ENCODE measurements around the gene C1S. TPM values are rescaled to one million over a fixed set of nuclear protein-coding genes. Genes with fewer than 3 reads are reported as not detected.
"Not testable (repeated sequence)": the region's sequence is repeated elsewhere in the genome, so short reads cannot be mapped to it uniquely, and the experiment has no call there.

The C1S gene
- total and polyA plus RNA-seq, 2 of the 4 experiments (the other 2 are of a cell fraction), result 49.6 to 85.4 TPM

DNA sequence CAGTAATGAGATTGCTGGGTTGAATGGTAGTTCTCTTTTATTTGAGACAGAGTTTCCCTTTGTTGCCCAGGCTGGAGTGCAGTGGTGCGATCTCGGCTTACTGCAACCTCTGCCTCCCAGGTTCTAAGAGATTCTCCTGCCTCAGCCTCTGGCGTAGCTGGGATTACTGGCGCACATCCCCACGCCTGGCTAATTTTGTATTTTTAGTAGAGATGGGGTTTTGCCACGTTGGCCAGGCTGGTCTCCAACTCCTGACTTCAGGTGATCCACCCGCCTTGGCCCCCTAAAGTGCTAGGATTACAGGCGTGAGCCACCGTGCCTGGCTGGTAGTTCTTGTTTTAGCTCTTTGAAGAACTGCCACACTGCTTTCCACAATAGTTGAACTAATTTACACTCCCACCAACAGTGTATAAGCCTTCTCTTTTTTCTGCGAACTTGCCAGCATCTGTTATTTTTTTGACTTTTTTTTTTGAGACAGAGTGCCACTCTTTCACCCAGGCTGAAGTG, 11.0 kb upstream of the C1S start:
- H4K8ac ChIP-seq (ENCODE audit: low read depth in 2 of 2, low read length in 2 of 2); H2AK5ac ChIP-seq (ENCODE audit: low read depth, low read length); H3K9ac ChIP-seq (ENCODE audit: low read depth, low read length); H3K9me3 ChIP-seq (ENCODE audit: control insufficient read depth, insufficient read depth, low read length); H3K79me1 ChIP-seq (ENCODE audit: low read depth in 1 of 2, low read length in 2 of 2); POLR2A ChIA-PET (ENCODE audit: unreplicated experiment); H3K9me1 ChIP-seq (ENCODE audit: insufficient read depth, low read length); H2AK9ac ChIP-seq (replicated peaks; ENCODE audit: low read depth, low read length, poor library complexity); H2BK20ac ChIP-seq (ENCODE audit: low read depth, low read length); H4K20me1 ChIP-seq (ENCODE audit: insufficient read depth, low read length); ATAC-seq (ENCODE audit: low read depth); H3K27ac ChIP-seq (ENCODE audit: insufficient read depth, low read length); H3K18ac ChIP-seq (ENCODE audit: low read depth, low read length); H3K23ac ChIP-seq (ENCODE audit: low read depth, low read length); BruUV-seq (replicated peaks); H3K4me3 ChIP-seq (ENCODE audit: insufficient read depth, low read depth, low read length); H3K4me2 ChIP-seq (ENCODE audit: low read depth, low read length); H3K4me1 ChIP-seq (ENCODE audit: control insufficient read depth, insufficient read depth, low read length); dilution Hi-C loops (cut with HindIII; ENCODE audit: low sequenced_read_pairs, unreplicated experiment); H4K91ac ChIP-seq (ENCODE audit: insufficient read depth, low read depth, low read length); H2BK120ac ChIP-seq (ENCODE audit: low read depth, low read length); DNase-seq; H2BK5ac ChIP-seq (ENCODE audit: low read depth, low read length, poor library complexity, severe bottlenecking); H2AFZ ChIP-seq (replicated peaks; ENCODE audit: low read length, poor library complexity); in situ Hi-C loops (cut with MboI; ENCODE audit: low sequenced_read_pairs); H3K4ac ChIP-seq (ENCODE audit: low read depth, low read length); intact Hi-C loops (cut with micrococcal nuclease); H3K36me3 ChIP-seq (ENCODE audit: control insufficient read depth, insufficient read depth, low read length); H2BK15ac ChIP-seq (ENCODE audit: low read depth, low read length); H3K14ac ChIP-seq (replicated peaks; ENCODE audit: low read depth, low read length); H3K56ac ChIP-seq (ENCODE audit: extremely low read depth, insufficient read depth, low read length); H4K5ac ChIP-seq (ENCODE audit: low read depth, low read length): not testable (repeated sequence)
- 76% methylated on average over 4 of the region's 10 CpGs; no CpG with 5 or more reads in 1 of the 2 experiments for WGBS, 2 experiments (ENCODE audit: extremely low coverage in 2 of 2, insufficient read length in 1 of 2)
- CTCF ChIA-PET, result interaction anchor here (0.6 kb wide), 1 partner anchor 41 kb away, joined by 3 read pairs; no protein-coding TSS in a partner anchor
- peaks cover 11% of the 10 kb centered on the region for H3K27me3 ChIP-seq (ENCODE audit: control insufficient read depth, insufficient read depth, low read length)

DNA sequence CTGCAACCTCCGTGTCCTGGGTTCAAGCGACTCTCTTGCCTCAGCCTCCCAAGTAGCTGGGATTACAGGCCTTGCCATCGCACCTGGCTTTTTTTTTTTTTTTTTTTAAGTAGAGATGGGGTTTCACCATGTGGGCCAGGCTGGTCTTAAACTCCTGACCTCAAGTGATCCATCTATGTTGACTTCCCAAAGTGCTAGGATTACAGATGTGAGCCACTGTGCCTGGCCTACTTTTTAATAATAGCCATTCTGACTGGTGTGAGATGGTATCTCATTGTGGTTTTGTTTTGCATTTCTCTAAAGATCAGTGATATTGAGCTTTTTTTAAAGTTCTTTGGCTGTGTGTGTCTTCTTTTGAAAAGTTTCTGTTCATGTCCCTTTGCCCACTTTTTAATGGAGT, 10.5 kb upstream of the C1S start:
- H4K20me1 ChIP-seq (ENCODE audit: insufficient read depth, low read length); BruUV-seq (replicated peaks); H2AFZ ChIP-seq (replicated peaks; ENCODE audit: low read length, poor library complexity); H4K5ac ChIP-seq (ENCODE audit: low read depth, low read length); H4K91ac ChIP-seq (ENCODE audit: insufficient read depth, low read depth, low read length); dilution Hi-C loops (cut with HindIII; ENCODE audit: low sequenced_read_pairs, unreplicated experiment); H3K18ac ChIP-seq (ENCODE audit: low read depth, low read length); H3K79me1 ChIP-seq (ENCODE audit: low read depth in 1 of 2, low read length in 2 of 2); H3K14ac ChIP-seq (replicated peaks; ENCODE audit: low read depth, low read length); DNase-seq; H3K56ac ChIP-seq (ENCODE audit: extremely low read depth, insufficient read depth, low read length); H3K9me3 ChIP-seq (ENCODE audit: control insufficient read depth, insufficient read depth, low read length); H3K4me2 ChIP-seq (ENCODE audit: low read depth, low read length); H2BK15ac ChIP-seq (ENCODE audit: low read depth, low read length); H3K4ac ChIP-seq (ENCODE audit: low read depth, low read length); H3K27ac ChIP-seq (ENCODE audit: insufficient read depth, low read length); H2BK5ac ChIP-seq (ENCODE audit: low read depth, low read length, poor library complexity, severe bottlenecking); H2AK9ac ChIP-seq (replicated peaks; ENCODE audit: low read depth, low read length, poor library complexity); H3K23ac ChIP-seq (ENCODE audit: low read depth, low read length); ATAC-seq (ENCODE audit: low read depth); H2AK5ac ChIP-seq (ENCODE audit: low read depth, low read length); H3K4me3 ChIP-seq (ENCODE audit: insufficient read depth, low read depth, low read length); H2BK20ac ChIP-seq (ENCODE audit: low read depth, low read length); H4K8ac ChIP-seq (ENCODE audit: low read depth in 2 of 2, low read length in 2 of 2); H3K4me1 ChIP-seq (ENCODE audit: control insufficient read depth, insufficient read depth, low read length); POLR2A ChIA-PET (ENCODE audit: unreplicated experiment); H3K9ac ChIP-seq (ENCODE audit: low read depth, low read length); H3K9me1 ChIP-seq (ENCODE audit: insufficient read depth, low read length); H3K36me3 ChIP-seq (ENCODE audit: control insufficient read depth, insufficient read depth, low read length); H2BK120ac ChIP-seq (ENCODE audit: low read depth, low read length); intact Hi-C loops (cut with micrococcal nuclease): not testable (repeated sequence)
- WGBS, 2 experiments (ENCODE audit: extremely low coverage in 2 of 2, insufficient read length in 1 of 2), result no CpG with 5 or more reads among the region's 3 CpGs
- in situ Hi-C loops (cut with MboI; ENCODE audit: low sequenced_read_pairs), result loop anchor here (25.0 kb wide), 1 partner anchor 587 kb away; no protein-coding TSS in a partner anchor
- CTCF ChIA-PET, result interaction anchor here (0.6 to 1.1 kb wide), 2 partner anchors 42 to 59 kb away, joined by 3 read pairs; no protein-coding TSS in a partner anchor
- H3K27me3 ChIP-seq (ENCODE audit: control insufficient read depth, insufficient read depth, low read length), result peaks cover 14% of the 10 kb centered on the region

Data from IMR-90 (cell line).